ENCODE data around the gene CXCL14.

Gene CXCL14

GRCh38 chr5:135596788-135597187 is 18.0 kb upstream of the CXCL14 start:
- no peak for DNase-seq (ENCODE audit: low read depth in 2 of 2)

- no peak for DNase-seq (ENCODE audit: low read depth in 2 of 2)
These were observed 17.5 kb upstream of the CXCL14 start for GRCh38 chr5:135596157-135596763.

GRCh38 chr5:135594416-135594960 is 15.7 kb upstream of the CXCL14 start:
- no peak for DNase-seq (ENCODE audit: low read depth in 2 of 2)

GRCh38 chr5:135593886-135594285 is 15.1 kb upstream of the CXCL14 start:
- DNase-seq (ENCODE audit: low read depth in 2 of 2), result no peak

- no peak for DNase-seq (ENCODE audit: low read depth in 2 of 2)
These were observed 14.3 kb upstream of the CXCL14 start for GRCh38 chr5:135593141-135593540.

- DNase-seq (ENCODE audit: low read depth in 2 of 2), result no peak
These were observed 13.7 kb upstream of the CXCL14 start for GRCh38 chr5:135592312-135593045.

- no peak for DNase-seq (ENCODE audit: low read depth in 2 of 2)
These were observed 12.5 kb upstream of the CXCL14 start for GRCh38 chr5:135591277-135591676.

- DNase-seq (ENCODE audit: low read depth in 2 of 2), result no peak
These were observed 10.4 kb upstream of the CXCL14 start for GRCh38 chr5:135589152-135589551.

- no peak for DNase-seq (ENCODE audit: low read depth in 2 of 2)
These were observed 9.2 kb upstream of the CXCL14 start for GRCh38 chr5:135587721-135588663.

- no peak for DNase-seq (ENCODE audit: low read depth in 2 of 2)
These were observed 6.1 kb upstream of the CXCL14 start for GRCh38 chr5:135584918-135585317.

GRCh38 chr5:135584276-135584675 is 5.5 kb upstream of the CXCL14 start:
- DNase-seq (ENCODE audit: low read depth in 2 of 2), result no peak

- DNase-seq (ENCODE audit: low read depth in 2 of 2), result no peak
These were observed 3.4 kb upstream of the CXCL14 start for GRCh38 chr5:135582099-135582781.

- DNase-seq (ENCODE audit: low read depth in 2 of 2), result no peak
These were observed 496 bp downstream of the CXCL14 start for GRCh38 chr5:135578305-135578684.

GRCh38 chr5:135577421-135577820 is 1.4 kb downstream of the CXCL14 start:
- no peak for DNase-seq (ENCODE audit: low read depth in 2 of 2)

- DNase-seq (ENCODE audit: low read depth in 2 of 2), result no peak
These were observed 2.7 kb downstream of the CXCL14 start for GRCh38 chr5:135576075-135576599.

GRCh38 chr5:135574493-135574892 is 4.3 kb downstream of the CXCL14 start:
- DNase-seq (ENCODE audit: low read depth in 2 of 2), result no peak

- DNase-seq (ENCODE audit: low read depth in 2 of 2), result no peak
These were observed 6.9 kb downstream of the CXCL14 start for GRCh38 chr5:135571902-135572301.

- no peak for DNase-seq (ENCODE audit: low read depth in 2 of 2)
These were observed 7.7 kb downstream of the CXCL14 start for GRCh38 chr5:135571066-135571609.

GRCh38 chr5:135570453-135570764 is 8.4 kb downstream of the CXCL14 start:
- DNase-seq (ENCODE audit: low read depth in 2 of 2), result no peak

GRCh38 chr5:135569755-135570452 is 8.9 kb downstream of the CXCL14 start:
- DNase-seq (ENCODE audit: low read depth in 2 of 2), result no peak

- no peak for DNase-seq (ENCODE audit: low read depth in 2 of 2)
These were observed 9.8 kb downstream of the CXCL14 start for GRCh38 chr5:135568923-135569360.
